ENCODE measurements around the gene CCL25.

CCL25 gene

GRCh38 chr19:8105471-8105870 is 52.9 kb downstream of the CCL25 start:
- no peak overlapping the region for H3K4me3 ChIP-seq (ENCODE audit: low read depth, low read length)
- no peak for TF ChIP-seq CTCF (IDR thresholded peaks at IDR 0.05; ENCODE audit: borderline replicate concordance, insufficient read depth, low read depth, low read length)

GRCh38 chr19:8107301-8107903 is 54.8 kb downstream of the CCL25 start:
- no peak for TF ChIP-seq CTCF (IDR thresholded peaks at IDR 0.05; ENCODE audit: borderline replicate concordance, insufficient read depth, low read depth, low read length)
- no peak overlapping the region for H3K4me3 ChIP-seq (ENCODE audit: low read depth, low read length)

DNA sequence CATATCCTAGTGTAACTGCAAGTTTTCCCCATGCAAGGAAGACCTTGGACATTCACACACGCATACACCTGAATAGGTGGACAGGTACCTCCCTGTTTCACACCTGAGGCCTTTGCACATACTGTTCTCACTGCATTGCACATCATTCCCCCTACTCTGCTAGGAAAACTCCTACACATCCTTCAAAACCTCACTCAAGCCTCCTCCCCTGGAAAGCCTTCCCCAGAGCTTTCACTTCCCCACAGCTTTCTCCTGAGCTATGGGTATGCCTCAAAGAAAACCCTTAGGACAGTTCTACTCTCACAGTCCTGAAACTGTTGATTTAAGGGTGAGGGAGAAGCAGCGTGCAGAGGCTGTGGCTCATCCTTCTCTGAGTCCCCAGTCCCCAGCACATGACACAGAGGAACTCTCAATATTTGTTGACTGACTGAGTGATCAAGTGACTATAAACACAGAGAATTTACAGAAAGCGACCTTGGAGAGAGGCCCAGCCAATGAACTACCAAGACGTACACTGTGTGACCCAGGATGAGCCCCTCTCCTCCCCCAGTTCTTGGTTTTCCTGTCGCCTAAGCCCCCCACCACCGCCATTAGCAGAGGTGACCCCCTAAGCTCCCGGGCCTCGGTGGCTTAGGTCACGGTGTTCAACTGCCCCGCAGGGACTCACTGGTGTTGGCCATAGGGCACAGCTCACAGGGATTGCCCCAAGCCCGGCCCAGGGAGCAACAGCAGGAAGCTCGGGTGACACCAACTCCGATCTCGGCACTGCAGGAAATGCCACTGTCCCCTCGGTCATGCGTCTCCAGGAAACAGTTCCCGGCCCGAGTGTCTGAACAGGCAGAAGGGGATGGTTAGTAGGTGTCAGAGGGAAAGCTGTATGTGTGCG is 56.2 kb downstream of the CCL25 start:
- H3K4me3 ChIP-seq (ENCODE audit: low read depth, low read length): no peak overlapping the region
- TF ChIP-seq CTCF (IDR thresholded peaks at IDR 0.05; ENCODE audit: borderline replicate concordance, insufficient read depth, low read depth, low read length): no peak

GRCh38 chr19:8109455-8109854 is 56.9 kb downstream of the CCL25 start:
- no peak for TF ChIP-seq CTCF (IDR thresholded peaks at IDR 0.05; ENCODE audit: borderline replicate concordance, insufficient read depth, low read depth, low read length)
- H3K4me3 ChIP-seq (ENCODE audit: low read depth, low read length): no peak overlapping the region

DNA sequence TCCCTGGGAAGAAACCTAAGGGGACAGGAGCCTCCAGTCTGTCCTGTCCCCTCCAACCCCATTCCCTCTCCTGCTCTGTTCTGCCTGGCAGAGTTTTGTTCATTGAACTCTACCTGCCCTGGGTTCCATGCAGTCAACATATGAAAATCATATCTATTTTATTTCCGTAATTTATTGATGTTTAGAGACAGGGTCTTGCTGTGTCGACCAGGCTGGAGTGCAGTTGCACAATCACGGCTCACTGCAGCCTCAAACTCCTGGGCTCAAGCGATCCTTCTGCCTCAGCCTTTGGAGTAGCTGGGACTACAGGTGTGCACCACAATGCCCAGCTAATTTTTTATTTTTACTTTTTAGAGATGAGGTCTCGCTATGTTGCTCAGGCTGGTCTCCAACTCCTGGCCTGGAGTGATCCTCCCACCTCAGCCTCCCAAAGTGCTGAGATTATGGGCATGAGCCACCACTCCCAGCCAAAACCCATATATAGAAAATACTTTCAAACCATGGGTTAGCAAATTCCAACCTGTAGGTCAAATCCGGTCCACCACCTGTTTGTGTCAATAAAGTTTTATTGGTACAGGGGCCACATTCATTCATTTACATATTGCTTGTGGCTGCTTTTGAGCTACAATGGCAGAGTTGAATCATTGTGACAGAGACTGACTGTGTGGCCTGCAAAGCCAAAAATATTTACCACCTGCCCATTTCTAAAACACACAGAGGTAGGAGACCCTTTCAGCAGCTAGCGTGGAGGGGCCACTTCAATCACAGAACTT is 57.5 kb downstream of the CCL25 start:
- H3K4me3 ChIP-seq (ENCODE audit: low read depth, low read length): no peak overlapping the region
- TF ChIP-seq CTCF (IDR thresholded peaks at IDR 0.05; ENCODE audit: borderline replicate concordance, insufficient read depth, low read depth, low read length): no peak

DNA sequence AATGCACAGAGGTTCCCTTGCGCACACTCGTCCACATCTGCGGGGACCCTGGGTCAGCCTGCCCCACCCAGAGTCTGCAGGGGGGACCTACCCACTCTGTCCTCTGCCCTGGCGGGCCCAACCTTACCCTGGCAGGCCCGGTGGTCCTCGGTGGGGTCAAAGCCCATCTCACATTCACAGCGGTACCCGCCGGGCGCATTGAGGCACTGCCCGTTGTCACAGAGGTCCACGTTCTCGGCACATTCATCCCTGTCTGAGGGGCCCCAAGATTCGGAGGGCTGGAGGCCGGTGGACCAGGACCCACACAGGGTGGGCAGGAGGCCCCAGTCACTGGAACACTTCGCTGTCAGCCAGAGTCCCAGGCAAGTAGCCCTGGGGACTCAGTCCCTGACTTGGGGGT is 58.4 kb downstream of the CCL25 start:
- no peak overlapping the region for H3K4me3 ChIP-seq (ENCODE audit: low read depth, low read length)
- no peak for TF ChIP-seq CTCF (IDR thresholded peaks at IDR 0.05; ENCODE audit: borderline replicate concordance, insufficient read depth, low read depth, low read length)

Data from GM12875 (cell line).